ENCODE data around the gene TSPAN7. TPM values are rescaled to one million over a fixed set of nuclear protein-coding genes. Genes with fewer than 3 reads are reported as not detected.

TSPAN7 gene
- polyA plus RNA-seq, 1 donor = 122 TPM

DNA sequence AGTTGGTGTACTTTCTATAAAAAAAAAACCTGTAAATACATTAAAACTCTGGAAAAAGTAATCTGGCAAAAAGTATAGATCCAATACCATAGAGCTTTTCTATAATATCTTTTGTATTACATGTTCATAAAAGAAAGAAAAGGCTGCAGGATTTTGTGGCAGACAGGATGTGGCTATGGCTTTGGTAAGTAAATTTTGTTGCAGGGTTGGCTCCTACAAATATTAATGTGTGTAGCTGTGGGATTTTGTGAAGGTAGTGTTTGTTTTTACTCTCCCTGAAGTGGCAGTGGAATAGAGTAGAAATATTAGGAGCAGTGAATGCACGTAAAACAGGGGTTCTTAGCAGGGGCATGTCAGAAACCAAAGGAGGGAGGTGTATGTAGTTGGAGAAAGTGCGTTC lies 84.8 kb downstream of the TSPAN7 start:
- DNase-seq (ENCODE audit: low read depth) = no peak

DNA sequence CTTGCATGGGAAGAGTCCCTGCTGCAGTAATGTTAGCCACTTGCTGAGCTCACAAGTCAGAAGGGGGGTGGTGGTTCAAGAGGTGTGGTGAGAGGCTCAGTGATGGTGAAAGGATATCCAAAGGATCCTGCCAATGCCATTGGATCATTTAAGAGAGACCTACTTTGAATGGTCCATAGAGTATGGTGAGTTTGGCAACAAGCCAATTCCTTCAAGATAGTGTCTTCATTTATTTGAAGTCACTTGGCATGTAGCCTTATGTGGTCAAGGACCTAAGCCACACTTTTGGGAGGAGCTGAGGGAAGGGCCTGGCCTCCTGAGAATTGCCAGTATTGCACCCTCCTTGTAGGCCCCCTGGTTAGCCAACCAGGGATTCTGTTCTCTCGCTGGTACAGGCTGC lies 87.9 kb downstream of the TSPAN7 start:
- no peak for DNase-seq (ENCODE audit: low read depth)

GRCh38 chrX:38649674-38650647 lies 88.6 kb downstream of the TSPAN7 start:
- no peak for DNase-seq (ENCODE audit: low read depth)

DNA sequence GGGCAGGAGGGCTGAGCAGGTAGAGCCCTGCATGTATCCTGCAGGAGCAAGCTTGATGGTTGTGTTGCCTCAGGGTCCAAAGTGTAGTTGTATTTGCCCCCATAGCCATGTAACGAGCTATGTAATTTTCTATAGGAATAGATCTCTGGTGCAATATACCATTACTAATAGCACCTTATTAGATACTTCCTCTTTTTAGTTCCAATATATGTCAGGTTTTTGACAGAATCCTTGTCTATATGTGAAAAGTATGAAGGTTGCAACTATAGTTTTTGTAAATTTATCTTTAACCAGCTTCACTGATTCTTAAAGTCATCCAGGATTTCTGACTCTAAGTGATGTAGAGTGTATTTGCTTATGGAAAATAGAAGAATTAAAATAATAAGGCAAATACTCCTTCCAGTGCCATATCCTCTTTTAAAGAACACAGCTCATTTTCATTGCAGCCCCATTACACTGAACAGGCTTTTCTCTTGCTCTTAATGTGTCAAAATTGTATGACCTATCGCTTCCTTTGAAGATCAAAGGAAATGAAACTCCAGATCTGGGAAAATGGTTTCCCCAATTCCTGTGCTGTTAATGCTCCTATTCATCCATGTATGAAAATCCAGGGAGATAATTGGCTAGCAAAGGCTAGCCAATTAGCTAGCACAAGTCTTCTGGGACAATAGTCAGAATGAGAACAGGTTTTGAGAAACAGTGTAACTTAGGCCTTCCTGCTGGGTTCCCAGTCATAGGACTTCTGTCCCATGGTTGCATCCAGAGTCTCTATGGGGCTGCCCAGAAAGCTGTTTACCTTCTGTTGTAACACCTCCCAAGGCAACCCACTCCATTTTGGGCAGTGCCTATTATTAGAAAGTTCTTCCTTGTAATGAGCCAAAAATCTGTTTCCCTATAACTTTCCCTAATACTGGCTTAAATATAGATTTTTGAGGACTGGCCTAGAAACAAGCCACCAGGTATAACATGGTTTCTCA lies 90.6 kb downstream of the TSPAN7 start:
- no peak for DNase-seq (ENCODE audit: low read depth)

- DNase-seq (ENCODE audit: low read depth) = no peak
Measured at GRCh38 chrX:38652934-38653442, 91.6 kb downstream of the TSPAN7 start.

DNA sequence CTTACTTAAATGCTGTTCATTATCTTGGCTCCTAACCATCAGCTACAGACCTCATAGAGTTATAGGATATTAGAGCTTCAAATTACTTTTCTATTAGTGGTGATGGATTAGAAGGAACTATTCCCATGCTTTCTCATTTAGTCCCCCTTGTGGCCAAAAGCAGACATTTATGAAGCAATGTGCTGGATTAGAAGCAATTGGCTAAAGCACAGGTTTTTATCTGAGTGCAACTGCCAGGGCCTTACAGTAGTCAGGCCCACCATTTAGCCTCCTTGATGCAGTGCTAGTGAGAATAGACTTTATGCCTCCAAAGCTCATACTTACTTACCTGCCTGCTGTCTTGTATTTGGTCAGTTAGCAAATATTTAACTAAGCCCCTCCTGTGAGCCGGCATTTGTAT lies 93.0 kb downstream of the TSPAN7 start:
- DNase-seq (ENCODE audit: low read depth) = peak; percentile 2

DNA sequence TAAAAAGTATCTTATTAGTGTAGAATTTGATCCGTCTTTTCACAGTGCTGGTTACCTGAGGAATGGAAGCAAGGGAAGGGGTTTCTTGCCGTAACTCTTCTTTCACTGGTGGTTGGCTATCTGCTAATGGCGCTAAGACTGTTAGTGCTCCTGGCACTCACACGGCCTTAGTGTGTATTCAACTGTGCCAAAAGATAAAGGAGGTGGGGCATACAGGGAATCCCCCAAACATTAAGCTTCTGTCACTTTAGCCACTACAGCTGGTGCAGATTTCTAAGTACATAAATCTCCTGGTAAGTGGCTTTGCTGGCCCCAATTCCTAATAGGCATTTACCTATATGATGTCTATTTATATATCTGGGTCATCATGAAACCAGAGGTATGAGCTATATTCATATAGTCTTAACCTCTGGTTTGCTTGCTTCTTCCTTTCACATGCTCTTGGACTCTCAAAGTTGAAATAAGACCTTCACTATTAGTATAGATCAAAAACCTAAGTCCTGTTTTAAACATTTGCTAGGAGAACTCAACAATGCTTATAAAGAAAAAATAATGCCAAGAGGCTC lies 95.1 kb downstream of the TSPAN7 start:
- DNase-seq (ENCODE audit: low read depth) = no peak

GRCh38 chrX:38657562-38657961 lies 96.2 kb downstream of the TSPAN7 start:
- DNase-seq (ENCODE audit: low read depth) = no peak

DNA sequence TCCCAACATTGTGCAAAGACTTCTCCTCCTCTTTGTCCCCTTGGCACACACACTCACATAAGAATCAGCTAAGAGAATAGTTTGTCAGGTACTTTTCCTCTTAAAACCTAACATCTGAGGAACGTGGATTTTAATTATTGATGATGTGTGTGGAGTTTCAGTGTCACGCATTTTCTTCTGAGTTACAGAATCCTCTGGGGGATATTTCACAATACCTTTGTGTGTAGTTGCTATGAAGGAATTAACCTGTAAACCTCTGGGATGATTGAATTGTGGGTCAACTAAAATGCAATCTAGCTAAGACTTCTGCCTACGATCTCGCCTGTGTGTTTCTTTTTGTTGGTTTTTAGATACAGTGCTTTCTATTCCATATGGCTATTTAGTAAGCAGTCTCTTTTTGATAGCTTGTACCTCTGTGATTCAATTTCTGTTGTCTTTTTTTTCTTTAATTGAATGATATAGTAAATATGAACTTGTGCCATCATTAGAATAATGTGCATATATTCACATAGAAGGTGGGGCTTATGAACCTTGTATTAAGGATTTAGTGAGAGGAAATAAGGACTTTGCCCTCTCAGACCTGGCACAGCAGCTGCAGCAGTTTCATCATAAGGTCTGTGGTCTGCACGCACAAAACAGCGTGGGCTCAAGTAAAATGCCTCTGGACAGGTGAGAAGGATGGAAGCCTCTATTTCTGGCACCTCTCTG lies 99.2 kb downstream of the TSPAN7 start:
- no peak for DNase-seq (ENCODE audit: low read depth)

GRCh38 chrX:38661103-38661441 lies 99.7 kb downstream of the TSPAN7 start:
- no peak for DNase-seq (ENCODE audit: low read depth)

- no peak for DNase-seq (ENCODE audit: low read depth)
Measured at GRCh38 chrX:38661561-38661960, 100.2 kb downstream of the TSPAN7 start.

DNA sequence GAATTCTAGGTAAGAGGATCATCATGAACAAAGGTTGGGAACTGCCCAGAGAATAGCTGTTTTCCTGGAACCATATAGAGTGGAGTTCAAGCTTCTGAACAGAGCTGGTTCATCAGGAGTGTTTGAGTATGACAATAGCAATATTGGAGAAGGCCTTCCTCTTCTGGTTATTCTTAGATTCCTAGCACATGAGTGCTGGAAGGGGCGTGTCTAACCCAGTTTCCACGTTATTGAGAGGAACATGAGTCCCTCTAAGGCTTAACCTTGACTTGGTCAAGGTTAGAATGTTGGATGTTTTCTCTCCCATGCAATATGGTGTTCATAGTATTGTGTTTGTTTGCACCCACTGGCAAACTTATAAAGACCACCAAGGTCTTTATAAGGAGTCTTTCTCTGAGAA lies 101.3 kb downstream of the TSPAN7 start:
- no peak for DNase-seq (ENCODE audit: low read depth)

DNA sequence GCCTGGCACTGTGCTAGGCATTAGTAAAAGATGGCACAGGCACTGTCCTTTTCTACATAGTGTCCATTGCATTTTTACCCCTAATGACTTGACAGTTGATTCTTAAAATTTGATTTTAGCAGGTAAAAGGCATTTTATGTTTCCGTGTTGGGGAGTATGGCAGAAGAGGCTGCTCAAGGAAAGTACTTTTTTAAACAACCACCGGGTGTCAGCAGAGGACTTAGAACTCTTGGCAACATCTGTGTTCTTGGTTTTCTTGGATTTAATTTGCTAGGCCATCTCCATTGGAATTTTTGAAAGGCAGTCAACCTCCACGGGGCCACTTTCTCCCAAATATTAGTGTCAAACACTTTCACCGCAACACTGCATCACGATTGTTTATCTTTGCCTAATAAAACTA lies 102.9 kb downstream of the TSPAN7 start:
- peak; percentile 19 for DNase-seq (ENCODE audit: low read depth)

GRCh38 chrX:38666909-38667308 lies 105.6 kb downstream of the TSPAN7 start:
- no peak for DNase-seq (ENCODE audit: low read depth)

DNA sequence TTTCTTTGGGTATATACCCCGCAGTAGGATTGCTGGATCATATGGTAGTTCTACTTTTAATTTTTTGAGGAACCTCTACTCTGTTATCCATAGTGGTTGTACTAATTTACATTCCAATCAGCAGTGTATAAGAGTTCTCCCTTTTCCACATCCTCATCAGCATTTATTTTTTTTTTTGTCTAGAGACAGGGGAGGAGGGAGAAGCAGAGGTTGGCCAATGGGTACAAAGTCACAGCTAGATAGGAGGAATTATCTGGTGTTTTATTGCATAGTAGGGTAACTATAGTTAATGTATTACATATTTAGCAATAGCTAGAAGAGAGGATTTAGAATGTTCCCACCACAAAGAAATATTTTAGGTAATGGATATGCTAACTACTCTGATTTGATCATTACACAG lies 107.4 kb downstream of the TSPAN7 start:
- DNase-seq (ENCODE audit: low read depth) = no peak

- no peak for DNase-seq (ENCODE audit: low read depth)
Measured at GRCh38 chrX:38669428-38669827, 108.1 kb downstream of the TSPAN7 start.

- no peak for DNase-seq (ENCODE audit: low read depth)
Measured at GRCh38 chrX:38672646-38673045, 111.3 kb downstream of the TSPAN7 start.

GRCh38 chrX:38675856-38676255 lies 114.5 kb downstream of the TSPAN7 start:
- DNase-seq (ENCODE audit: low read depth) = no peak

DNA sequence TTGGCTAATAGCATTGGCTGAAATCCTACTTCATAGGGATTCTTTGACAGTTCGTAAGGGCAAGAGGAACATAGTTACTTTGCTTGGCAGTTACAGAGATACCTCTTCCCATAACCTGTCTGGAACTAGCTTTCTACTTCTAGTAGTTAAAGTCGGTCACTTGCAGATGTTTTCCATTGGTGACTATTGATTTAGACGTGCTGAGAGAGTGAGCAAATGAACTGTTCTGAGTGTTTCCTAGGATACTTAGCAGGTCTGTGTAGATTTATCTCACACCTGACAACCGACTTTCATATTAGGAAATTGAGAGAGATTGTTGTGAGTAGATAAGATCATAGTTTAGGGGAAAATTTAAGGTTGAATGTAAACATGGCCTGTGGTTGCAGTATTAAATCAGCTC lies 116.8 kb downstream of the TSPAN7 start:
- no peak for DNase-seq (ENCODE audit: low read depth)

DNA sequence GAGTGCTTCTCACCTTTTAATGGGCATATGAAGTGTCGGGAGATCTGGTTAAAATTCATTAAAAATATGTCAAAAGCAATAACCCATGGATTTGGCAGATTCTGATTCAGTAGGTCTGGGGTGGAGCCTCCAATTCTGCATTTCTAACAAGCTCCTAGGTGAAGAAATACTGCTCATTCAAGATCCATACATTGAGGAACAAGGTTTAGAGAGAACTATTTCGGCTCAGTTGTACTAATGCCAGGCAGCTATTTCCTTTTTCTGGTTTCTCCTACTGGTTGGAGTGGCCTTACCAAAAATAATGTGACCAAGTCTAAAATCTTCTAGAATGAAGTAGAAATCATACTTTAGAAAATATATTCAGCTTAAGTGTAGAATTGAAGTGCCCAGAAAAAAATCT lies 117.5 kb downstream of the TSPAN7 start:
- no peak for DNase-seq (ENCODE audit: low read depth)

GRCh38 chrX:38679695-38680094 lies 118.4 kb downstream of the TSPAN7 start:
- DNase-seq (ENCODE audit: low read depth) = no peak
